ENCODE results near the gene FAM200A.

DNA sequence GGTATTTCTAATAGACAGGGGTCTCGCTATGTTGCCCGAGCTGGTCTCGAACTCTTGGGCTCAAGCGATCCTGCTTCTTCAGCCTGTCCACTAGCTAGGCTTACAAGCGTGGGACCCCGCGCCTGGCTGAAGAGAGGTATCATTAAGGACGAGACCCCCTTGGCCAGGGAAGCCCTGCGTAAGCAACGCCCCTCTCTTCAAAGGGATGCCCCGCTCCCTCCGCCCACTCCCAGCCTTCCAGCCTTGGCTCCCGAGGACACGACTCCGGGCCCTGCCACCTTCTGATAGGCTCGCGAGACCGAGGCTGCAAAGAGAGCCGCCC is 47.7 kb downstream of the FAM200A start:
- TF ChIP-seq, protein P1, sequence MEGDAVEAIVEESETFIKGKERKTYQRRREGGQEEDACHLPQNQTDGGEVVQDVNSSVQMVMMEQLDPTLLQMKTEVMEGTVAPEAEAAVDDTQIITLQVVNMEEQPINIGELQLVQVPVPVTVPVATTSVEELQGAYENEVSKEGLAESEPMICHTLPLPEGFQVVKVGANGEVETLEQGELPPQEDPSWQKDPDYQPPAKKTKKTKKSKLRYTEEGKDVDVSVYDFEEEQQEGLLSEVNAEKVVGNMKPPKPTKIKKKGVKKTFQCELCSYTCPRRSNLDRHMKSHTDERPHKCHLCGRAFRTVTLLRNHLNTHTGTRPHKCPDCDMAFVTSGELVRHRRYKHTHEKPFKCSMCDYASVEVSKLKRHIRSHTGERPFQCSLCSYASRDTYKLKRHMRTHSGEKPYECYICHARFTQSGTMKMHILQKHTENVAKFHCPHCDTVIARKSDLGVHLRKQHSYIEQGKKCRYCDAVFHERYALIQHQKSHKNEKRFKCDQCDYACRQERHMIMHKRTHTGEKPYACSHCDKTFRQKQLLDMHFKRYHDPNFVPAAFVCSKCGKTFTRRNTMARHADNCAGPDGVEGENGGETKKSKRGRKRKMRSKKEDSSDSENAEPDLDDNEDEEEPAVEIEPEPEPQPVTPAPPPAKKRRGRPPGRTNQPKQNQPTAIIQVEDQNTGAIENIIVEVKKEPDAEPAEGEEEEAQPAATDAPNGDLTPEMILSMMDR (IDR thresholded peaks at IDR 0.05 in 2 of 3, conservative IDR thresholded peaks at IDR 0.05 in 1 of 3; ENCODE audit: borderline replicate concordance in 1 of 3, insufficient read depth in 1 of 3, low read depth in 2 of 3, low read length in 2 of 3): no peak
- TF ChIP-seq YY1 (IDR thresholded peaks at IDR 0.05; ENCODE audit: extremely low read depth, insufficient replicate concordance, low read depth, low read length): no peak
- TF ChIP-seq POLR2AphosphoS5 (IDR thresholded peaks at IDR 0.05; ENCODE audit: low read depth, low read length): no peak
- TF ChIP-seq EZH2 (IDR thresholded peaks at IDR 0.05): no peak
- no peak for TF ChIP-seq SIN3A (IDR thresholded peaks at IDR 0.05; ENCODE audit: low read depth)
- no peak for TF ChIP-seq ZNF274 (IDR thresholded peaks at IDR 0.05; ENCODE audit: low read depth, low read length)
- TF ChIP-seq ATF3 (IDR thresholded peaks at IDR 0.05): no peak
- no peak for TF ChIP-seq SRF (IDR thresholded peaks at IDR 0.05; ENCODE audit: low read depth)
- no peak for TF ChIP-seq EZH2phosphoT487 (IDR thresholded peaks at IDR 0.05; ENCODE audit: borderline replicate concordance)

Measured in HCT116 (cell line).